ENCODE measurements around the gene HIP1R. TPM values are rescaled to one million over a fixed set of nuclear protein-coding genes. Genes with fewer than 3 reads are reported as not detected.
A peak's percentile ranks its signal among the peaks of the same experiment; 100 is the strongest.

Gene HIP1R
- polyA plus RNA-seq, 1 experiment, result 7.2 TPM

DNA sequence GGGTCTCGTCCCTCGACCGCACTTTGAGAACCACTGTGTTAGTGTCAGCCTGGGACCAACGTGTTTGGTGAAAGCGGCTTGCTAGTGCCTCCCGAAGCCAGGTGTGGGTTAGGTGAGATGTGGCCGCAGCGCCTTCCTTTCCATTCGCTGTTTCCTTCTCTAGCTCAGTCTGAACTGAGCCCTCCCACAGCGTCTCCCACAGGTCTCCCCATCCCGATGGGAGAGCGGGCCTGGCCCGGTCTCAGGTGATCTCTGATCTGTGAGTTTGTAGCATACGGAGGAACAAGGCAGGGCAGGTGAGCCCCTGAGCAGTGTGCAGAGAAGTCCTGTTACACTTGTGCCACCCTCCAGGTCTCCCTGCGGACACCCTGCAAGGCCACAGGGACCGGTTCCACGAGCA lies 19.3 kb downstream of the HIP1R start:
- CTCF ChIA-PET, result interaction anchor here (1.6 kb wide), 1 partner anchor 61 kb away, joined by 4 read pairs; no protein-coding TSS in a partner anchor
- POLR2A ChIA-PET, result no interaction called here
- TF ChIP-seq, protein P1, sequence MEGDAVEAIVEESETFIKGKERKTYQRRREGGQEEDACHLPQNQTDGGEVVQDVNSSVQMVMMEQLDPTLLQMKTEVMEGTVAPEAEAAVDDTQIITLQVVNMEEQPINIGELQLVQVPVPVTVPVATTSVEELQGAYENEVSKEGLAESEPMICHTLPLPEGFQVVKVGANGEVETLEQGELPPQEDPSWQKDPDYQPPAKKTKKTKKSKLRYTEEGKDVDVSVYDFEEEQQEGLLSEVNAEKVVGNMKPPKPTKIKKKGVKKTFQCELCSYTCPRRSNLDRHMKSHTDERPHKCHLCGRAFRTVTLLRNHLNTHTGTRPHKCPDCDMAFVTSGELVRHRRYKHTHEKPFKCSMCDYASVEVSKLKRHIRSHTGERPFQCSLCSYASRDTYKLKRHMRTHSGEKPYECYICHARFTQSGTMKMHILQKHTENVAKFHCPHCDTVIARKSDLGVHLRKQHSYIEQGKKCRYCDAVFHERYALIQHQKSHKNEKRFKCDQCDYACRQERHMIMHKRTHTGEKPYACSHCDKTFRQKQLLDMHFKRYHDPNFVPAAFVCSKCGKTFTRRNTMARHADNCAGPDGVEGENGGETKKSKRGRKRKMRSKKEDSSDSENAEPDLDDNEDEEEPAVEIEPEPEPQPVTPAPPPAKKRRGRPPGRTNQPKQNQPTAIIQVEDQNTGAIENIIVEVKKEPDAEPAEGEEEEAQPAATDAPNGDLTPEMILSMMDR (IDR thresholded peaks at IDR 0.05; ENCODE audit: low read depth, low read length), result no peak
- H3K27ac ChIP-seq (ENCODE audit: low read depth, low read length), result no peak overlapping the region
- no peak for DNase-seq (ENCODE audit: low read depth, low spot score)
- no peaks in the 10 kb centered on the region; the same call in 1 of the 2 replicates for H3K9me3 ChIP-seq (ENCODE audit: control insufficient read depth, insufficient read depth, low read length)
- no peaks in the 10 kb centered on the region for H3K27me3 ChIP-seq (ENCODE audit: control insufficient read depth, insufficient read depth, low read length)
- H3K4me3 ChIP-seq (ENCODE audit: low read depth, low read length), result no peak overlapping the region

GRCh38 chr12:122855071-122855829 lies 20.0 kb downstream of the HIP1R start:
- H3K4me3 ChIP-seq (ENCODE audit: low read depth, low read length), result no peak overlapping the region
- CTCF ChIA-PET, result interaction anchor here (0.6 kb wide), 1 partner anchor 357 kb away, joined by 10 read pairs; no protein-coding TSS in a partner anchor
- no peaks in the 10 kb centered on the region for H3K27me3 ChIP-seq (ENCODE audit: control insufficient read depth, insufficient read depth, low read length)
- TF ChIP-seq, protein P1 (IDR thresholded peaks at IDR 0.05; ENCODE audit: low read depth, low read length), result no peak
- no peak overlapping the region for H3K27ac ChIP-seq (ENCODE audit: low read depth, low read length)
- POLR2A ChIA-PET, result no interaction called here
- H3K9me3 ChIP-seq (ENCODE audit: control insufficient read depth, insufficient read depth, low read length), result no peaks in the 10 kb centered on the region; the same call in 1 of the 2 replicates
- no peak for DNase-seq (ENCODE audit: low read depth, low spot score)

DNA sequence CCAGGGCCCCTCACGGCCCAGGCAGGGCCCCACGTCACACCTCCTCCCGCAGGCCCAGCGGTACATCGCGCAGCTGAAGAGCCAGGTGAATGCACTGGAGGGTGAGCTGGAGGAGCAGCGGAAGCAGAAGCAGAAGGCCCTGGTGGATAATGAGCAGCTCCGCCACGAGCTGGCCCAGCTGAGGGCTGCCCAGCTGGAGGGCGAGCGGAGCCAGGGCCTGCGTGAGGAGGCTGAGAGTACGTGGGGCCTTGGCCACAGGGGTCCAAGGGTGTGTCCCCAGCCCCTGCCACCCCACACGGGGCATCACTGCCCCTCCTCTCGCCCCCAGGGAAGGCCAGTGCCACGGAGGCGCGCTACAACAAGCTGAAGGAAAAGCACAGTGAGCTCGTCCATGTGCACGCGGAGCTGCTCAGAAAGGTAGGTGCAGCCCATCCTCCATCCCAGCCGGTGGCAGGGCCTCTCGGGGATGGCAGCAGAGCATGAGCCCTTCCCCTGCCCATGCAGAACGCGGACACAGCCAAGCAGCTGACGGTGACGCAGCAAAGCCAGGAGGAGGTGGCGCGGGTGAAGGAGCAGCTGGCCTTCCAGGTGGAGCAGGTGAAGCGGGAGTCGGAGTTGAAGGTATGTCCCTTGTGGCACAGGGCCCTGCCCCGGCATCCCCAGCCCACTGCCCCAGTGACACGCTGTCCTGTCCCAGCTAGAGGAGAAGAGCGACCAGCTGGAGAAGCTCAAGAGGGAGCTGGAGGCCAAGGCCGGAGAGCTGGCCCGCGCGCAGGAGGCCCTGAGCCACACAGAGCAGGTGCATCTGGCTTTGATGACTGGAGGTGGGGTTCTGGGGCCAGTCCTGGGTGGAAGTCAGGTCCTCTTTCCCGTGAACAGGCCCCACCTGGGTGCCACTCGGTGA lies 20.9 kb downstream of the HIP1R start:
- TF ChIP-seq, protein P1 (IDR thresholded peaks at IDR 0.05; ENCODE audit: low read depth, low read length), result no peak
- no peak for DNase-seq (ENCODE audit: low read depth, low spot score)
- ChIA-PET CTCF (interaction anchor here (0.6 to 3.0 kb wide), 3 partner anchors 62 to 356 kb away, joined by 5 to 10 read pairs (median 9); no protein-coding TSS in a partner anchor), POLR2A (interaction anchor here (0.6 to 1.0 kb wide), 2 partner anchors 76 to 376 kb away, joined by 3 to 7 read pairs; partner anchors contain the start of gene MPHOSPH9)
- Histone ChIP-seq H3K27ac (ENCODE audit: low read depth, low read length) (no peak overlapping the region), H3K4me3 (ENCODE audit: low read depth, low read length) (no peak overlapping the region), H3K27me3 (ENCODE audit: control insufficient read depth, insufficient read depth, low read length) (no peaks in the 10 kb centered on the region), H3K9me3 (ENCODE audit: control insufficient read depth, insufficient read depth, low read length) (no peaks in the 10 kb centered on the region; the same call in 1 of the 2 replicates)

DNA sequence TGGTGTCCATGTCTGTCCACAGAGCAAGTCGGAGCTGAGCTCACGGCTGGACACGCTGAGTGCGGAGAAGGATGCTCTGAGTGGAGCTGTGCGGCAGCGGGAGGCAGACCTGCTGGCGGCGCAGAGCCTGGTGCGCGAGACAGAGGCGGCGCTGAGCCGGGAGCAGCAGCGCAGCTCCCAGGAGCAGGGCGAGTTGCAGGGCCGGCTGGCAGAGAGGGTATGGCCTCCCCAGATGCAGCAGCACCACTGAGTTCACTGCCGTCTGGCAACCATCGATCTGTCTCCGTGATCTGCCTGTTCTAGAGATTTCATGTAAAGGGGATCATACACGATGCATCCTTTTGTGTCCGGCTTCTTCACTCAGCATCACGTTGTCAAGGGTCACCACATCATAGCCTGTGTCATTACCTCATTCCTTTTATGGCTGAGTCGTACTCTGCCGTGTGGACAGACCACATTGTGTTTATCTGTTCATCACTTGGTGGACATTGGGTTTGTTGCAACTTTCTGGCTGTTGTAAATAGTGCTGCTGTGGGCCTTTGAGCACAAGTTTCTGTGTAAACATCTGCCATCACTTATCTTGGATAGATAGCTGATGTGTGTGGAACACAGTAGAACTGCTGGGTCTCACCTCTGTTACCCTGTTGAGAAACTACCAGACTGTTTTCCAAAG lies 21.9 kb downstream of the HIP1R start:
- Histone ChIP-seq H3K4me3 (ENCODE audit: low read depth, low read length) (no peak overlapping the region), H3K27ac (ENCODE audit: low read depth, low read length) (peak overlapping the region; percentile 2), H3K9me3 (ENCODE audit: control insufficient read depth, insufficient read depth, low read length) (no peaks in the 10 kb centered on the region; the same call in 1 of the 2 replicates), H3K27me3 (ENCODE audit: control insufficient read depth, insufficient read depth, low read length) (no peaks in the 10 kb centered on the region)
- CTCF ChIA-PET, result interaction anchor here (2.1 to 3.0 kb wide), 2 partner anchors 63 to 96 kb away, joined by 5 to 9 read pairs; no protein-coding TSS in a partner anchor
- TF ChIP-seq, protein P1 (IDR thresholded peaks at IDR 0.05; ENCODE audit: low read depth, low read length), result no peak
- peak; percentile 42 for DNase-seq (ENCODE audit: low read depth, low spot score)
- POLR2A ChIA-PET, result interaction anchor here (0.9 kb wide), 1 partner anchor 100 kb away, joined by 3 read pairs; no protein-coding TSS in a partner anchor
